ENCODE data around the gene APP. TPM values are rescaled to one million over a fixed set of nuclear protein-coding genes. Genes with fewer than 3 reads are reported as not detected.

APP gene
- total RNA-seq, 2 donors from 2014 or later: 267 to 564 TPM

GRCh38 chr21:26120828-26121227 is 49.7 kb downstream of the APP start:
- Histone ChIP-seq H3K4me1 (replicated peaks) (peaks cover 17% of the 10 kb centered on the region), H3K4me3 (no peak overlapping the region), H3K9me3 (no peaks in the 10 kb centered on the region), H3K27ac (no peak overlapping the region), H3K36me3 (no peaks in the 10 kb centered on the region), H3K27me3 (replicated peaks; ENCODE audit: insufficient read depth) (no peaks in the 10 kb centered on the region)
- 49% methylated on average over 4 of the region's 4 CpGs for WGBS
- TF ChIP-seq CTCF (IDR thresholded peaks at IDR 0.05) (no peak), POLR2AphosphoS5 (IDR thresholded peaks at IDR 0.05) (no peak), POLR2A (IDR thresholded peaks at IDR 0.05) (no peak)
- intact Hi-C loops (cut with DNase I): loop anchor here (10.0 kb wide), 1 partner anchor 56 kb away; no protein-coding TSS in a partner anchor
- DNase-seq (ENCODE audit: low spot score): no peak

GRCh38 chr21:26119906-26120305 is 50.7 kb downstream of the APP start:
- no peaks in the 10 kb centered on the region for H3K27me3 ChIP-seq (replicated peaks; ENCODE audit: insufficient read depth)
- no peaks in the 10 kb centered on the region for H3K9me3 ChIP-seq
- no peak for DNase-seq (ENCODE audit: low spot score)
- 89% methylated on average over 1 of the region's 1 CpG for WGBS
- no peak overlapping the region for H3K27ac ChIP-seq
- peaks cover 17% of the 10 kb centered on the region for H3K4me1 ChIP-seq (replicated peaks)
- intact Hi-C loops (cut with DNase I): loop anchor here (10.0 kb wide), 1 partner anchor 55 kb away; no protein-coding TSS in a partner anchor
- TF ChIP-seq POLR2AphosphoS5 (IDR thresholded peaks at IDR 0.05) (no peak), CTCF (IDR thresholded peaks at IDR 0.05) (no peak), POLR2A (IDR thresholded peaks at IDR 0.05) (no peak)
- no peaks in the 10 kb centered on the region for H3K36me3 ChIP-seq
- H3K4me3 ChIP-seq: no peak overlapping the region

GRCh38 chr21:26118938-26119540 is 51.5 kb downstream of the APP start:
- Histone ChIP-seq H3K4me3 (no peak overlapping the region), H3K4me1 (replicated peaks) (peaks cover 17% of the 10 kb centered on the region), H3K9me3 (no peaks in the 10 kb centered on the region), H3K27ac (no peak overlapping the region), H3K36me3 (no peaks in the 10 kb centered on the region), H3K27me3 (replicated peaks; ENCODE audit: insufficient read depth) (no peaks in the 10 kb centered on the region)
- intact Hi-C loops (cut with DNase I): no loop called here
- WGBS: 85% methylated on average over 2 of the region's 2 CpGs
- no peak for DNase-seq (ENCODE audit: low spot score)
- TF ChIP-seq POLR2A (IDR thresholded peaks at IDR 0.05): no peak
- TF ChIP-seq POLR2AphosphoS5 (IDR thresholded peaks at IDR 0.05): no peak
- TF ChIP-seq CTCF (IDR thresholded peaks at IDR 0.05): no peak

GRCh38 chr21:26117972-26118367 is 52.6 kb downstream of the APP start:
- no peak for TF ChIP-seq POLR2AphosphoS5 (IDR thresholded peaks at IDR 0.05)
- TF ChIP-seq CTCF (IDR thresholded peaks at IDR 0.05): no peak
- TF ChIP-seq POLR2A (IDR thresholded peaks at IDR 0.05): no peak
- no peaks in the 10 kb centered on the region for H3K27me3 ChIP-seq (replicated peaks; ENCODE audit: insufficient read depth)
- H3K4me3 ChIP-seq: no peak overlapping the region
- no peak overlapping the region for H3K27ac ChIP-seq
- peaks cover 8% of the 10 kb centered on the region for H3K4me1 ChIP-seq (replicated peaks)
- DNase-seq (ENCODE audit: low spot score): no peak
- 70% methylated on average over 3 of the region's 3 CpGs for WGBS
- H3K9me3 ChIP-seq: no peaks in the 10 kb centered on the region
- H3K36me3 ChIP-seq: no peaks in the 10 kb centered on the region
- intact Hi-C loops (cut with DNase I): no loop called here

GRCh38 chr21:26117324-26117971 is 53.1 kb downstream of the APP start:
- DNase-seq (ENCODE audit: low spot score): no peak
- H3K4me1 ChIP-seq (replicated peaks): peaks cover 5% of the 10 kb centered on the region
- no peak overlapping the region for H3K27ac ChIP-seq

More at GRCh38 chr21:26117324-26117971, 53.1 kb downstream of the APP start:
- H3K27me3 ChIP-seq (replicated peaks; ENCODE audit: insufficient read depth): no peaks in the 10 kb centered on the region
- intact Hi-C loops (cut with DNase I): no loop called here
- no peaks in the 10 kb centered on the region for H3K36me3 ChIP-seq
- no peaks in the 10 kb centered on the region for H3K9me3 ChIP-seq
- TF ChIP-seq POLR2A (IDR thresholded peaks at IDR 0.05): no peak
- TF ChIP-seq POLR2AphosphoS5 (IDR thresholded peaks at IDR 0.05): no peak
- no peak for TF ChIP-seq CTCF (IDR thresholded peaks at IDR 0.05)
- WGBS: 76% methylated on average over 5 of the region's 5 CpGs
- H3K4me3 ChIP-seq: no peak overlapping the region
